ENCODE results near the gene KCNQ1. TPM values are rescaled to one million over a fixed set of nuclear protein-coding genes. Genes with fewer than 3 reads are reported as not detected.

Gene KCNQ1
- total and polyA plus RNA-seq, 2 donors (not counting 1 experiment from before 2014, with no cell fraction given): not detected

DNA sequence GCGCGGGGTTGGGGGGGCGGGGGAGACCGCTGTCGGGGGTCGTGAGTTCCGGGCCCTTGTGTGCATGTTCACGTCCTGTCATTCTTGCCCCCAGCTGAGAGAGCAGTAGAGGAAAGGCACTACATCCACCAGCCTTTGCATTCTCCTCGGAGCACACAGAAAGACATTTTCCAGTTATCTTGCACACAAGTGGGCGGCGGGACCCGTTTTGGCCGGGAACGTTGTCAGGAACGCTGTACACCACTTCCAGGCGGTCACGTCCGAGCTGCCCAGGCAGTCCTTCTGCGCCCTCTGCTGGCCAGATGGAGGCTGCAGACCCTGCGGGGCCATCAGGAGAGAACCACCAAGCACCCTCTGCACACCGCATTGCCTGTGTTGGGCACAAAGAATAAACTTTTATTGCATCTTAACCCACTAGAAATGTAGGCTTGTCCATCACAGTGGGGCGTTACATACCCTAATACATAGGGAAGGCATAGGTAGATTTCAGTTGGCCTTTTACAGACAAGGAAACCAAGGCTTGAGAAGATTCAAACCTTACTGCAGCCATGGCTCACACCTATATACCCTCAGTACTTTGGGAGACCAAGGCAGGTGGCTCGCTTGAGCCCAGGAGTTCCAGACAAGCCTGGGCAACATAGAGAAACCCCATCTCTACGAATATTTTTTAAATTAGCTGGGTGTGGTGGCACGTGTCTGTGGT is 443.6 kb downstream of the KCNQ1 start:
- H3K79me2 ChIP-seq (ENCODE audit: control insufficient read depth, insufficient read depth, low read length): no peaks in the 10 kb centered on the region
- peaks cover 11% of the 10 kb centered on the region for H3K4me1 ChIP-seq (ENCODE audit: control insufficient read depth, extremely low read depth, insufficient read depth, low read length)
- no peak overlapping the region for H3K27ac ChIP-seq (ENCODE audit: insufficient read depth, low read length)
- H3K9me3 ChIP-seq (ENCODE audit: control insufficient read depth, insufficient read depth, low read depth, low read length): no peaks in the 10 kb centered on the region
- no peak for TF ChIP-seq EZH2 (IDR thresholded peaks at IDR 0.05; ENCODE audit: low read length, missing control alignments)
- TF ChIP-seq, protein P1, sequence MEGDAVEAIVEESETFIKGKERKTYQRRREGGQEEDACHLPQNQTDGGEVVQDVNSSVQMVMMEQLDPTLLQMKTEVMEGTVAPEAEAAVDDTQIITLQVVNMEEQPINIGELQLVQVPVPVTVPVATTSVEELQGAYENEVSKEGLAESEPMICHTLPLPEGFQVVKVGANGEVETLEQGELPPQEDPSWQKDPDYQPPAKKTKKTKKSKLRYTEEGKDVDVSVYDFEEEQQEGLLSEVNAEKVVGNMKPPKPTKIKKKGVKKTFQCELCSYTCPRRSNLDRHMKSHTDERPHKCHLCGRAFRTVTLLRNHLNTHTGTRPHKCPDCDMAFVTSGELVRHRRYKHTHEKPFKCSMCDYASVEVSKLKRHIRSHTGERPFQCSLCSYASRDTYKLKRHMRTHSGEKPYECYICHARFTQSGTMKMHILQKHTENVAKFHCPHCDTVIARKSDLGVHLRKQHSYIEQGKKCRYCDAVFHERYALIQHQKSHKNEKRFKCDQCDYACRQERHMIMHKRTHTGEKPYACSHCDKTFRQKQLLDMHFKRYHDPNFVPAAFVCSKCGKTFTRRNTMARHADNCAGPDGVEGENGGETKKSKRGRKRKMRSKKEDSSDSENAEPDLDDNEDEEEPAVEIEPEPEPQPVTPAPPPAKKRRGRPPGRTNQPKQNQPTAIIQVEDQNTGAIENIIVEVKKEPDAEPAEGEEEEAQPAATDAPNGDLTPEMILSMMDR (conservative IDR thresholded peaks at IDR 0.05 in 1 of 2, IDR thresholded peaks at IDR 0.05 in 1 of 2; ENCODE audit: low read depth in 1 of 2, low read length in 2 of 2): peak; percentile 92 to 98
- H3K4me3 ChIP-seq (replicated peaks in 1 of 4; ENCODE audit: control extremely low read depth in 1 of 4, insufficient read depth in 1 of 4, low read depth in 3 of 4, low read length in 4 of 4): no peak overlapping the region
- no peak overlapping the region for H3K9ac ChIP-seq (ENCODE audit: insufficient read depth, low read length)
- peak; percentile 80 to 85 for DNase-seq (ENCODE audit: low read depth in 2 of 2)
- H3K27me3 ChIP-seq (ENCODE audit: control insufficient read depth, insufficient read depth, low read length): peaks cover 3% of the 10 kb centered on the region
- peak overlapping the region; percentile 16 for H3K4me2 ChIP-seq (ENCODE audit: extremely low read depth, insufficient read depth, low read length)
- H2AFZ ChIP-seq (ENCODE audit: low read length): no peak overlapping the region
- H4K20me1 ChIP-seq (ENCODE audit: control insufficient read depth, extremely low read depth, insufficient read depth, low read length): no peaks in the 10 kb centered on the region
- H3K36me3 ChIP-seq (ENCODE audit: control insufficient read depth, insufficient read depth, low read length): no peaks in the 10 kb centered on the region

DNA sequence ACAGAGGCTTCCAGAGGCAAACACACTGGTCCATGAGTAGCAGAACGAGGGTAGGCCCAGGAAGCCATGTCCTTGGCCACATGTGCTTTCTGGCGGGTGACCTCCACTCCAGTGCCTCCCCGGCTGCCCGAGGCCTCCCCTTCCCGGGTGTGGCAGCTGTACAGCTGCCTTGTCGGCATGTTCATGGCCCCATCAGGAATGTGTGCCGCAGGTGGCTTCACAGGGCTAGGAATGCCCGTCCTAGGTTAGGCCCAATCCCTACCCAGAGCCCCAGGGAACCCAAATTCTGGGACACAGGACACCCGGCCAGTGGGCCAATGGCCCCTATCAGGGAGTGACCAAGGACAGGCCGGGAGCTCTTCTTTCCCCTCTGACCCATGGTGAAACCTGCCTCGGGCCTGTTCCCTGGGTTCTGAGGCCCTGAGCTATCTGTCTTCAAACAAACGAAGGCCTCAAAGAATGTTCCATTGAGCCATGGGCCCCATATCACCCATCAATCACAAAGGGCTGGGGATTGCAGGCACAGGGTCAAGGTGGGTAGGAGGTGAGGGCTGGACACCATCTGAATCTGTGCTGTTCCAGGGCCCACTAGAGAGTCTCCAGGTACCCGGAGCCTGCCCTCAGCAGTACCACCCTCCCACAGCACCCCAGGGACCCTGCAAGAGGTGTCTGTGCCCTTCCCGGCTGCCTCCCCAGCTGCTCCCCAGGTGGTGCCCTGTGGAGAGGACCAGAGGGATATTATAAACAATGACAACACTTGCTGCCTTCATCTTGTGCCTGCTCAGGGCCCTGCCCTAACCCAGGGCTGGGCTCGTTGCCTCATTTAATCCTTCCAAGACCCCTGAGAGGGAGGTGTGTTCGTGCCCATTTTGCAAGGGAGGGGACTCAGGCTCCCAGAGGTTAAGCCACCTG is 444.8 kb downstream of the KCNQ1 start:
- Histone ChIP-seq H3K4me2 (ENCODE audit: extremely low read depth, insufficient read depth, low read length) (no peak overlapping the region), H4K20me1 (ENCODE audit: control insufficient read depth, extremely low read depth, insufficient read depth, low read length) (no peaks in the 10 kb centered on the region), H3K36me3 (ENCODE audit: control insufficient read depth, insufficient read depth, low read length) (no peaks in the 10 kb centered on the region), H3K9ac (ENCODE audit: insufficient read depth, low read length) (no peak overlapping the region), H3K4me1 (ENCODE audit: control insufficient read depth, extremely low read depth, insufficient read depth, low read length) (peaks cover 11% of the 10 kb centered on the region), H3K79me2 (ENCODE audit: control insufficient read depth, insufficient read depth, low read length) (no peaks in the 10 kb centered on the region), H2AFZ (ENCODE audit: low read length) (no peak overlapping the region), H3K9me3 (ENCODE audit: control insufficient read depth, insufficient read depth, low read depth, low read length) (no peaks in the 10 kb centered on the region), H3K27ac (ENCODE audit: insufficient read depth, low read length) (no peak overlapping the region), H3K27me3 (ENCODE audit: control insufficient read depth, insufficient read depth, low read length) (no peaks in the 10 kb centered on the region), H3K4me3 (replicated peaks in 1 of 4; ENCODE audit: control extremely low read depth in 1 of 4, insufficient read depth in 1 of 4, low read depth in 3 of 4, low read length in 4 of 4) (no peak overlapping the region)
- TF ChIP-seq EZH2 (IDR thresholded peaks at IDR 0.05; ENCODE audit: low read length, missing control alignments): no peak
- TF ChIP-seq, protein P1 (conservative IDR thresholded peaks at IDR 0.05 in 1 of 2, IDR thresholded peaks at IDR 0.05 in 1 of 2; ENCODE audit: low read depth in 1 of 2, low read length in 2 of 2): no peak
- DNase-seq (ENCODE audit: low read depth in 2 of 2): no peak

Data from fibroblast of lung (primary cell).